GM12878 (cell line): ENCODE data around the gene SPAM1. TPM values are rescaled to one million over a fixed set of nuclear protein-coding genes. Genes with fewer than 3 reads are reported as not detected.
A peak's percentile ranks its signal among the peaks of the same experiment; 100 is the strongest.

Source experiments
- ATAC-seq: fragments of 200-7000 bp; cut with Tn5 transposase; 3 replicates; pipeline ENCODE4 v1.9.1; 2020; ENCODE audit warnings: mild to moderate bottlenecking, moderate library complexity
- BruUV-seq: library from RNA; stranded (reverse); fragments of 400-500 nt; replicated peaks from 2 replicates; lab custom pipeline; 2021; lab: Mats Ljungman, UMichigan
- CTCF ChIA-PET: fragments of 300-600 bp; sonication (Branson Sonifier 250); formaldehyde crosslinking; extraction: SDS; loops from one replicate; lab custom pipeline; 2021; ENCODE audit warnings: inconsistent platforms; lab: Yijun Ruan, JAX
- POLR2A ChIA-PET: fragments of 350-600 bp; formaldehyde crosslinking; extraction: SDS; loops from one replicate; lab custom pipeline; 2021; ENCODE audit warnings: inconsistent platforms; lab: Charles Lee
- RAD21 ChIA-PET: fragments of 300-600 bp; sonication (Branson Sonifier 250); formaldehyde crosslinking; loops from one replicate; lab custom pipeline; 2023; ENCODE audit warnings: antibody characterized with exemption; ENCODE audit not compliant: unreplicated experiment; lab: Charles Lee
- SMC1A ChIA-PET: fragments of 300-600 bp; sonication (Branson Sonifier 250); formaldehyde crosslinking; loops from one replicate; lab custom pipeline; 2023; ENCODE audit not compliant: unreplicated experiment, uncharacterized antibody; lab: Charles Lee
- DNase-seq: peaks from one replicate; pipeline ENCODE4 v3.0.0-alpha.2; 2011; ENCODE audit warnings: low read depth, low spot score
- FAIRE-seq: peaks from 3 replicates; lab custom pipeline; 2011; peaks lifted over from hg19 to GRCh38; lab: Jason Lieb, UNC
- H2AFZ ChIP-seq: 2 replicates; pipeline ENCODE4 v1.6.0; 2011; ENCODE audit warnings: low read depth, low read length, control low read depth; ENCODE audit not compliant: control insufficient read depth
- H3K27ac ChIP-seq: 2 replicates; pipeline ENCODE4 v1.5.1; 2011; ENCODE audit warnings: control low read depth; ENCODE audit not compliant: control insufficient read depth, insufficient read depth
- H3K27me3 ChIP-seq, 2 experiments: replicated peaks in 1 of 2; 2 replicates each; pipeline versions ENCODE4 v1.6.0 to v1.6.1; 2011; ENCODE audit warnings: low read length in 1 of 2; ENCODE audit not compliant: control insufficient read depth in 2 of 2, insufficient read depth in 2 of 2
- H3K36me3 ChIP-seq, 2 experiments: 2 replicates each; pipeline ENCODE4 v1.5.1; 2011; ENCODE audit warnings: low read length in 1 of 2; ENCODE audit not compliant: control insufficient read depth in 2 of 2, insufficient read depth in 2 of 2
- H3K4me1 ChIP-seq: 2 replicates; pipeline ENCODE4 v1.6.1; 2011; ENCODE audit warnings: mild to moderate bottlenecking, low read length, moderate library complexity, mixed read lengths; ENCODE audit not compliant: control insufficient read depth, insufficient read depth
- H3K4me2 ChIP-seq: 2 replicates; pipeline ENCODE4 v1.6.0; 2011; ENCODE audit warnings: control low read depth; ENCODE audit not compliant: control insufficient read depth, insufficient read depth
- H3K4me3 ChIP-seq: fragments of 200-600 bp; sonication (generic); 2 replicates; pipeline ENCODE4 v1.5.1; 2016
- H3K79me2 ChIP-seq: 2 replicates; pipeline ENCODE4 v1.6.0; 2011; ENCODE audit warnings: low read length; ENCODE audit not compliant: control insufficient read depth, insufficient read depth
- H3K9ac ChIP-seq: 2 replicates; pipeline ENCODE4 v1.8.0; 2011; ENCODE audit warnings: low read length, control low read depth, mixed read lengths; ENCODE audit not compliant: control insufficient read depth, insufficient read depth
- H3K9me3 ChIP-seq: replicated peaks from 3 replicates; pipeline ENCODE4 v1.5.1; 2011; ENCODE audit warnings: mild to moderate bottlenecking, low read length; ENCODE audit not compliant: control insufficient read depth, insufficient read depth
- H4K20me1 ChIP-seq: 2 replicates; pipeline ENCODE4 v1.6.0; 2011; ENCODE audit not compliant: control insufficient read depth, insufficient read depth
- PAX5 ChIP-seq: IDR thresholded peaks from 2 replicates; pipeline ENCODE4 v1.6.1; 2011; ENCODE audit warnings: low read depth, low read length, borderline replicate concordance
- RAD21 ChIP-seq: IDR thresholded peaks from 2 replicates; pipeline ENCODE4 v1.6.1; 2011; ENCODE audit warnings: mild to moderate bottlenecking, low read depth, low read length, moderate library complexity; ENCODE audit not compliant: insufficient read depth
- RELB ChIP-seq: fragments of 450-650 bp; IDR thresholded peaks from 2 replicates; pipeline ENCODE4 v1.6.1; 2017; ENCODE audit warnings: low read depth, mild to moderate bottlenecking, moderate library complexity
- ZZZ3 ChIP-seq: IDR thresholded peaks from 2 replicates; pipeline ENCODE4 v1.6.1; 2011; ENCODE audit warnings: low read depth; ENCODE audit not compliant: control insufficient read depth, insufficient read length
- WGBS: methylation state at CpG from one replicate; pipeline ENCODE4 v1.1.6; 2016; ENCODE audit warnings: low lambda C conversion rate; ENCODE audit not compliant: insufficient replicate concordance, insufficient coverage; ENCODE audit errors: missing lambda C conversion rate; 5-methylcytosine and 5-hydroxymethylcytosine counted together
- in situ Hi-C: fragments of 300-500 bp; cut with MboI; formaldehyde crosslinking; loops from 9 replicates; pipeline ENCODE4 v1.14.3; 2018; ENCODE audit warnings: mixed read lengths
- intact Hi-C: fragments of 100-400 bp; cut with micrococcal nuclease; formaldehyde crosslinking; loops from one replicate; pipeline ENCODE4 v1.14.2; 2022; ENCODE audit not compliant: unreplicated experiment
- polyA plus RNA-seq, 11 experiments: library from polyadenylated mRNA; depleted of rRNA in 4 of 11; unstranded in 6 of 11; stranded (reverse) in 5 of 11; fragments of >200 nt; fragmentation: Nextera tagmentation in 4 of 11; fragmentation: Illumina TruSeq in 1 of 11; extraction: Ambion mirVana in 4 of 11; extraction: Trizol in 1 of 11; gene quantifications; 1 replicate in 1 of 11; 2 replicates in 10 of 11; pipeline versions ENCODE4 v1.2.1 to v1.2.3, GENCODE V29; 2011 to 2016; ENCODE audit warnings: inconsistent platforms in 2 of 11, missing spikeins in 2 of 11, low read depth in 1 of 11
- total RNA-seq, 4 experiments: library from RNA; depleted of rRNA in 3 of 4; stranded (reverse); fragments of >200 nt in 3 of 4; fragmentation: Illumina TruSeq in 1 of 4; extraction: Trizol in 1 of 4; gene quantifications; 2 replicates each; pipeline versions ENCODE4 v1.2.1 to v1.2.3, GENCODE V29; 2013 to 2021
- TF ChIP-seq, protein P1 (sequence below), 3 experiments: IDR thresholded peaks in 2 of 3; conservative IDR thresholded peaks in 1 of 3; 2 replicates each; pipeline ENCODE4 v1.5.1; 2011; ENCODE audit warnings: low read depth in 3 of 3, low read length in 3 of 3, mild to moderate bottlenecking in 3 of 3, control low read depth in 2 of 3, moderate library complexity in 2 of 3, inconsistent platforms in 1 of 3, mixed read lengths in 1 of 3; ENCODE audit not compliant: control insufficient read depth in 2 of 3, insufficient read depth in 1 of 3; ENCODE audit errors: extremely low read depth in 1 of 3

The SPAM1 gene
- total and polyA plus RNA-seq, 10 of the 15 experiments (the other 5 are each of a cell fraction or from before 2014, with no cell fraction given) = not detected

DNA sequence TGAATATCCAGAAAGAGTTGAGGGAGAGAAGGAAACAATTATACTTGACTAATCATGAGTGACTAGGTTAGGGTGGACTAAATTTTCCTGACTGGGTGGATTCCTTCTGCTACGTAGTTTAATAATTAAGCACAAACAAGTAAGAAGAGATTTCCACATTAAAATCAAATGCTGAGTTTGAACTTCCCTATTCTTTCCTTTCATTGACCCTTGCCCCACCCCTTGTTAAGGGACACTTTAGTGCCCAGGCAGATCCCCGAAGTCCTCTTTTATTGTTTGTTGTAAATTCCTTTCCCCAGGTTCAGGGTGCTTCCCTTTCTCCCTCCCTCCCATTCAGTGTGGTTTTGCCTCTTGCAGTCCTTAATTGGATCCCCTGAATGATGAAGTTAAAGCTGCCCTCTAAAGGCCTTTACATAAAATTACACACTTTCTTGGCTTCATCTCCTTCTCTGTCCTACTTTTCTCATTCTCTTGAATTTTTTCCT is 8.8 kb upstream of the SPAM1 start:
- H4K20me1 ChIP-seq = no peaks in the 10 kb centered on the region
- H3K9me3 ChIP-seq = no peaks in the 10 kb centered on the region
- no peak for DNase-seq
- 0% methylated on average over 2 of the region's 2 CpGs for WGBS
- H3K4me1 ChIP-seq = no peaks in the 10 kb centered on the region
- H3K4me2 ChIP-seq = no peak overlapping the region
- TF ChIP-seq, protein P1, sequence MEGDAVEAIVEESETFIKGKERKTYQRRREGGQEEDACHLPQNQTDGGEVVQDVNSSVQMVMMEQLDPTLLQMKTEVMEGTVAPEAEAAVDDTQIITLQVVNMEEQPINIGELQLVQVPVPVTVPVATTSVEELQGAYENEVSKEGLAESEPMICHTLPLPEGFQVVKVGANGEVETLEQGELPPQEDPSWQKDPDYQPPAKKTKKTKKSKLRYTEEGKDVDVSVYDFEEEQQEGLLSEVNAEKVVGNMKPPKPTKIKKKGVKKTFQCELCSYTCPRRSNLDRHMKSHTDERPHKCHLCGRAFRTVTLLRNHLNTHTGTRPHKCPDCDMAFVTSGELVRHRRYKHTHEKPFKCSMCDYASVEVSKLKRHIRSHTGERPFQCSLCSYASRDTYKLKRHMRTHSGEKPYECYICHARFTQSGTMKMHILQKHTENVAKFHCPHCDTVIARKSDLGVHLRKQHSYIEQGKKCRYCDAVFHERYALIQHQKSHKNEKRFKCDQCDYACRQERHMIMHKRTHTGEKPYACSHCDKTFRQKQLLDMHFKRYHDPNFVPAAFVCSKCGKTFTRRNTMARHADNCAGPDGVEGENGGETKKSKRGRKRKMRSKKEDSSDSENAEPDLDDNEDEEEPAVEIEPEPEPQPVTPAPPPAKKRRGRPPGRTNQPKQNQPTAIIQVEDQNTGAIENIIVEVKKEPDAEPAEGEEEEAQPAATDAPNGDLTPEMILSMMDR (IDR thresholded peaks at IDR 0.05 in 2 of 3, conservative IDR thresholded peaks at IDR 0.05 in 1 of 3; ENCODE audit: control insufficient read depth in 2 of 3, extremely low read depth in 1 of 3, insufficient read depth in 1 of 3, low read depth in 3 of 3, low read length in 3 of 3) = peak; percentile 24 to 44 (median 39); a peak in 4 of 6 replicates
- no peak for TF ChIP-seq PAX5
- peak; percentile 43 for TF ChIP-seq RAD21
- no peak for TF ChIP-seq ZZZ3
- TF ChIP-seq, all 136 proteins: peak for 2
- H3K79me2 ChIP-seq = no peaks in the 10 kb centered on the region
- H3K9ac ChIP-seq = no peak overlapping the region
- intact Hi-C loops (no loop called here), in situ Hi-C loops (no loop called here)
- H3K4me3 ChIP-seq = no peak overlapping the region
- RAD21 ChIA-PET = interaction anchor here (1.2 to 1.7 kb wide), 2 partner anchors 51 to 118 kb away, joined by 3 to 7 read pairs; no protein-coding TSS in a partner anchor
- no peak overlapping the region for H2AFZ ChIP-seq
- POLR2A ChIA-PET = no interaction called here
- CTCF ChIA-PET = interaction anchor here (0.9 to 1.7 kb wide), 5 partner anchors 12 to 119 kb away, joined by 3 to 5 read pairs (median 3); no protein-coding TSS in a partner anchor
- no peaks in the 10 kb centered on the region for H3K36me3 ChIP-seq
- H3K27me3 ChIP-seq = no peaks in the 10 kb centered on the region
- SMC1A ChIA-PET = interaction anchor here (1.7 to 2.4 kb wide), 2 partner anchors 10 to 119 kb away, joined by 4 to 9 read pairs; no protein-coding TSS in a partner anchor
- H3K27ac ChIP-seq = no peak overlapping the region
- no TSS peak for BruUV-seq
- ATAC-seq (peak; percentile 66), FAIRE-seq (no peak)

DNA sequence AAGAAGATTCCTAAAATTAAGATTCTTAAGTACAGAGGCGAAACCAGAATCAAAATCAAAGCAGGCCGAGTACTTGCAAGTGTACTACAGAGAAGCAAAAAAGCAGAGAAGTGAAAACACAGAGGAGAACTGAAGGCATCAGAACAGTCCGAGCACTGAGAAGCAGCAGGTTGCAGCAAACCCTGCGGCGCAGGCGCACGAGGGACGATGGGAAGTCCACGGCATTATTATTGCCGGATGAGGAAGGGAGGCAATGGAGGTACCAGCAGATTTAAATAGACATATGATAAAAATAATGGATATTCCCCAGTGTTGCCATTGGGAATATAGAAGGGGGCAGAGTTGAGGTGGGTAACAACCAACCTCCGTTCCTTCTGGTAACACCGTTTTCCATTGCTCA is 7.2 kb upstream of the SPAM1 start:
- H4K20me1 ChIP-seq = no peaks in the 10 kb centered on the region
- H3K27ac ChIP-seq = no peak overlapping the region
- H3K9ac ChIP-seq = no peak overlapping the region
- RAD21 ChIA-PET = no interaction called here
- ATAC-seq (no peak), FAIRE-seq (no peak)
- H3K79me2 ChIP-seq = no peaks in the 10 kb centered on the region
- in situ Hi-C loops (no loop called here), intact Hi-C loops (no loop called here)
- no peaks in the 10 kb centered on the region for H3K36me3 ChIP-seq
- H3K27me3 ChIP-seq = no peaks in the 10 kb centered on the region
- no peaks in the 10 kb centered on the region for H3K4me1 ChIP-seq
- no peak for TF ChIP-seq RELB
- TF ChIP-seq, all 136 proteins: peak for 0
- ChIA-PET CTCF (no interaction called here), SMC1A (interaction anchor here (1.0 kb wide), 1 partner anchor 17 kb away, joined by 4 read pairs; no protein-coding TSS in a partner anchor), POLR2A (no interaction called here)
- DNase-seq = no peak
- no TSS peak for BruUV-seq
- no peak overlapping the region for H3K4me2 ChIP-seq
- WGBS = 56% methylated on average over 12 of the region's 12 CpGs
- H3K9me3 ChIP-seq = no peaks in the 10 kb centered on the region
- H3K4me3 ChIP-seq = no peak overlapping the region
- no peak overlapping the region for H2AFZ ChIP-seq
